Activated CD4-positive, alpha-beta T cell treated with anti-CD3 and anti-CD28 coated beads, Interleukin-2, amount 10 ng/mL, durations not matched to agents 7 days and 5 days (primary cell): ENCODE results near the gene CMTM2. TPM values are rescaled to one million over a fixed set of nuclear protein-coding genes. Genes with fewer than 3 reads are reported as not detected.
"Not testable (repeated sequence)": the region's sequence is repeated elsewhere in the genome, so short reads cannot be mapped to it uniquely, and the experiment has no call there.

Experiments
- CTCF ChIA-PET: fragments of 350-600 bp; sonication (Branson Sonifier 250); formaldehyde crosslinking; loops from one replicate; lab custom pipeline; 2021; ENCODE audit warnings: antibody characterized with exemption; lab: Charles Lee
- POLR2A ChIA-PET: fragments of 350-600 bp; sonication (Branson Sonifier 250); formaldehyde crosslinking; loops from one replicate; lab custom pipeline; 2021; ENCODE audit warnings: antibody characterized with exemption; lab: Charles Lee
- DNase-seq: peaks from one replicate; pipeline ENCODE4 v3.0.0-alpha.2; 2020
- H3K27ac Mint-ChIP-seq: one replicate; pipeline ENCODE4 v1.8.0; 2021; ENCODE audit warnings: mild to moderate bottlenecking, moderate library complexity, mixed read lengths
- H3K27me3 Mint-ChIP-seq: one replicate; pipeline ENCODE4 v1.8.0; 2021; ENCODE audit warnings: mixed read lengths
- H3K36me3 Mint-ChIP-seq: one replicate; pipeline ENCODE4 v1.8.0; 2021; ENCODE audit warnings: low read depth, mixed read lengths
- H3K4me1 Mint-ChIP-seq: one replicate; pipeline ENCODE4 v1.8.0; 2021; ENCODE audit warnings: mixed read lengths
- H3K4me3 Mint-ChIP-seq: one replicate; pipeline ENCODE4 v1.8.0; 2021; ENCODE audit warnings: mild to moderate bottlenecking, moderate library complexity, mixed read lengths
- H3K9me3 Mint-ChIP-seq: one replicate; pipeline ENCODE4 v1.8.0; 2021; ENCODE audit warnings: mixed read lengths
- total RNA-seq, 2 experiments: library from RNA; stranded (reverse); gene quantifications; one replicate each; pipeline ENCODE4 v1.2.3, GENCODE V29; 2021

Gene CMTM2
- total RNA-seq, 2 experiments from 2014 or later, result 0.73 to 0.97 TPM

DNA sequence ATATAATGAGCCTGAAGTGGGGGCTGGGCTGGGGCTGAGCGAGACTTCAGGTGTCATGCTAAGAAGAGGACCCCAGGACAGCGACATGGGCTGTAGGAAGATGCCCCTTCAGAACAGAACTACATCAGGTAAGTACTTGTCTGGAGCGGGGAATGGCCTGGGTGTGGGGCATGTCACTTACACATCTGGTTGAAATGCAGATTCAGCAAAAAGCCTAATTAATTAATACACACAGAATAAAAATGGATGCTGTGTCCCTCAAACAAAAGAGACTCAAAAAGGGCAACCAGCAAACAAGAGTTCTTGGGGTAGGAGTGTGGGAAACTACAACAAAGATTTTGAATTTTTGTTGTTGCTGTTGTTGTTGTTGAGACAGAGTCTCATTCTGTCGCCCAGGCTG lies 11.8 kb downstream of the CMTM2 start:
- peak overlapping the region; percentile 67 for H3K4me3 Mint-ChIP-seq
- no peak for DNase-seq
- CTCF ChIA-PET, result interaction anchor here (0.9 to 2.6 kb wide), 9 partner anchors 7 to 185 kb away, joined by 3 to 24 read pairs (median 9); no protein-coding TSS in a partner anchor
- H3K27ac Mint-ChIP-seq, result no peak overlapping the region
- H3K36me3 Mint-ChIP-seq, result no peaks in the 10 kb centered on the region
- H3K4me1 Mint-ChIP-seq, result peaks cover 52% of the 10 kb centered on the region
- peaks cover 3% of the 10 kb centered on the region for H3K9me3 Mint-ChIP-seq
- POLR2A ChIA-PET, result interaction anchor here (0.7 kb wide), 1 partner anchor 69 kb away, joined by 3 read pairs; no protein-coding TSS in a partner anchor
- no peaks in the 10 kb centered on the region for H3K27me3 Mint-ChIP-seq

DNA sequence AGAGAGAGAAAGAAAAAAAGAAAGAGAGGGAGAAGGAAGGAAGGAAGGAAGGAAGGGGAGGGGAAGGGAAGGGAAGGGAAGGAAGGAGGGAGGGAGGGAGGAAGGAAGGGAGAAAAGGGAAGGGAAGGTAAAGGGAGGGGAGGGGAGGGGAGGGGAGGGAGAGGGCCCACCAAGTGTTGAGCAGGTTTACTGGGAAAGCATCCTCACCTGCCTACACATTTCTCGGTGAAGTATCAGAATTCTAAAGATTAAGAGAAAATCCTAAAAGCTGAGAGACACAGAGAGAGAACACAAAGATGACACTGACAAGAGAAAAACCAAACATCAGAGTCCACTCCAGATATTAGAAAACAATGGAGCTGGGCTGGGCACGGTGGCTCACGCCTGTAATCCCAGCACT lies 13.0 kb downstream of the CMTM2 start:
- H3K4me1 Mint-ChIP-seq, result peaks cover 57% of the 10 kb centered on the region

GRCh38 chr16:66592814-66593213 lies 13.6 kb downstream of the CMTM2 start:
- no peaks in the 10 kb centered on the region for H3K36me3 Mint-ChIP-seq
- H3K27ac Mint-ChIP-seq, result no peak overlapping the region
- H3K4me3 Mint-ChIP-seq, result no peak overlapping the region
- DNase-seq, result no peak
- ChIA-PET CTCF (interaction anchor here (0.6 to 1.5 kb wide), 2 partner anchors 10 to 15 kb away, joined by 3 to 5 read pairs; no protein-coding TSS in a partner anchor), POLR2A (no interaction called here)
- peaks cover 57% of the 10 kb centered on the region for H3K4me1 Mint-ChIP-seq
- peaks cover 3% of the 10 kb centered on the region for H3K9me3 Mint-ChIP-seq
- H3K27me3 Mint-ChIP-seq, result no peaks in the 10 kb centered on the region

More for the DNA sequence above, 13.0 kb downstream of the CMTM2 start:
- CTCF ChIA-PET, result interaction anchor here (1.5 kb wide), 1 partner anchor 16 kb away, joined by 5 read pairs; no protein-coding TSS in a partner anchor
- Mint-ChIP-seq H3K27me3 (no peaks in the 10 kb centered on the region), H3K27ac (peak overlapping the region; percentile 41), H3K9me3 (peaks cover 3% of the 10 kb centered on the region), H3K36me3 (no peaks in the 10 kb centered on the region), H3K4me3 (no peak overlapping the region)
- POLR2A ChIA-PET, result no interaction called here
- no peak for DNase-seq

- Mint-ChIP-seq H3K4me3 (no peak overlapping the region), H3K36me3 (no peaks in the 10 kb centered on the region), H3K4me1 (peaks cover 54% of the 10 kb centered on the region), H3K9me3 (peaks cover 3% of the 10 kb centered on the region), H3K27me3 (no peaks in the 10 kb centered on the region), H3K27ac (no peak overlapping the region)
- DNase-seq, result no peak
- CTCF ChIA-PET, result interaction anchor here (0.6 kb wide), 1 partner anchor 1202 kb away, joined by 3 read pairs; no protein-coding TSS in a partner anchor
- POLR2A ChIA-PET, result interaction anchor here (0.6 kb wide), 1 partner anchor 43 kb away, joined by 3 read pairs; no protein-coding TSS in a partner anchor
These were observed 15.5 kb downstream of the CMTM2 start for GRCh38 chr16:66594739-66595138.

- POLR2A ChIA-PET, result not testable (repeated sequence)
- H3K27ac Mint-ChIP-seq, result peak overlapping the region; percentile 91
These were observed 17.3 kb downstream of the CMTM2 start for GRCh38 chr16:66596559-66596958.

GRCh38 chr16:66596986-66597848 lies 18.0 kb downstream of the CMTM2 start:
- H3K9me3 Mint-ChIP-seq, result peaks cover 10% of the 10 kb centered on the region
- peak overlapping the region; percentile 42 for H3K4me3 Mint-ChIP-seq
- POLR2A ChIA-PET, result interaction anchor here (0.9 kb wide), 1 partner anchor 33 kb away, joined by 4 read pairs; no protein-coding TSS in a partner anchor

More at GRCh38 chr16:66596559-66596958, 17.3 kb downstream of the CMTM2 start:
- CTCF ChIA-PET, result interaction anchor here (0.6 to 4.7 kb wide), 5 partner anchors 12 to 188 kb away, joined by 3 to 25 read pairs (median 3); partner anchors contain the start of gene CKLF
- Mint-ChIP-seq H3K9me3 (peaks cover 10% of the 10 kb centered on the region), H3K4me1 (peaks cover 51% of the 10 kb centered on the region)
- H3K36me3 Mint-ChIP-seq, H3K27me3 Mint-ChIP-seq, H3K4me3 Mint-ChIP-seq, DNase-seq: not testable (repeated sequence)

DNA sequence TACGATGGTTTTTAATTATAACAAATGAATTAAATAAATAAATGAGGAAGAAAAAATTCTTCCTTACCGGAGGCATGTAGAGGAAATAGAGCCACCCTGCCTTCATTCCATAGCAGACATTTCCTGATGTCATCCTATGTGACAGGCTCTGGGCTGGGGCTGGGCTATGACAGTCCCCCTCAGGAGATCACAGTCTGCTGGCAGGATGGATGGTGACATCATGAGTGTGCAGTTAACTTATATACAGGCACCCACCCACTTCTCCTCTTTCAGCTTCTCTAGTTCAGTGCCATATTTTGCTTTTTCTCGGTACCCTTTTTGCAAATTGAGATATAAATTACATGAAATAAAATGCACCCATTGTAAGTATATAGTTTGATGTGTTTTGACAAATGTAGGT lies 18.8 kb downstream of the CMTM2 start:
- Mint-ChIP-seq H3K36me3 (peaks cover 11% of the 10 kb centered on the region), H3K27ac (peak overlapping the region; percentile 82), H3K9me3 (peaks cover 10% of the 10 kb centered on the region), H3K4me3 (no peak overlapping the region), H3K4me1 (peaks cover 53% of the 10 kb centered on the region), H3K27me3 (no peaks in the 10 kb centered on the region)
- CTCF ChIA-PET, result interaction anchor here (0.7 to 4.7 kb wide), 7 partner anchors 8 to 192 kb away, joined by 3 to 25 read pairs (median 4); no protein-coding TSS in a partner anchor
- peak; percentile 29 for DNase-seq
- POLR2A ChIA-PET, result interaction anchor here (0.9 kb wide), 1 partner anchor 34 kb away, joined by 4 read pairs; no protein-coding TSS in a partner anchor

More at GRCh38 chr16:66596986-66597848, 18.0 kb downstream of the CMTM2 start:
- peak overlapping the region; percentile 91 for H3K27ac Mint-ChIP-seq
- DNase-seq, result peak; percentile 33
- no peaks in the 10 kb centered on the region for H3K27me3 Mint-ChIP-seq
- CTCF ChIA-PET, result interaction anchor here (0.9 to 4.7 kb wide), 5 partner anchors 7 to 82 kb away, joined by 3 to 25 read pairs (median 3); no protein-coding TSS in a partner anchor
- H3K4me1 Mint-ChIP-seq, result peaks cover 48% of the 10 kb centered on the region
- H3K36me3 Mint-ChIP-seq, result peaks cover 11% of the 10 kb centered on the region

GRCh38 chr16:66599726-66600125 lies 20.5 kb downstream of the CMTM2 start:
- Mint-ChIP-seq H3K9me3 (peaks cover 7% of the 10 kb centered on the region), H3K36me3 (peaks cover 11% of the 10 kb centered on the region), H3K27me3 (no peaks in the 10 kb centered on the region), H3K4me3 (no peak overlapping the region), H3K27ac (peak overlapping the region; percentile 39), H3K4me1 (peaks cover 59% of the 10 kb centered on the region)
- POLR2A ChIA-PET, result no interaction called here
- CTCF ChIA-PET, result interaction anchor here (4.7 kb wide), 1 partner anchor 9 kb away, joined by 25 read pairs; no protein-coding TSS in a partner anchor
- DNase-seq, result peak; percentile 32

GRCh38 chr16:66600477-66600876 lies 21.2 kb downstream of the CMTM2 start:
- no peak overlapping the region for H3K27ac Mint-ChIP-seq
- DNase-seq, result no peak
- no peak overlapping the region for H3K4me3 Mint-ChIP-seq
- H3K4me1 Mint-ChIP-seq, result peaks cover 55% of the 10 kb centered on the region
- CTCF ChIA-PET, result interaction anchor here (0.8 to 4.7 kb wide), 2 partner anchors 8 to 50 kb away, joined by 4 to 25 read pairs; no protein-coding TSS in a partner anchor
- peaks cover 7% of the 10 kb centered on the region for H3K9me3 Mint-ChIP-seq
- H3K36me3 Mint-ChIP-seq, result peaks cover 11% of the 10 kb centered on the region
- no peaks in the 10 kb centered on the region for H3K27me3 Mint-ChIP-seq
- POLR2A ChIA-PET, result no interaction called here

DNA sequence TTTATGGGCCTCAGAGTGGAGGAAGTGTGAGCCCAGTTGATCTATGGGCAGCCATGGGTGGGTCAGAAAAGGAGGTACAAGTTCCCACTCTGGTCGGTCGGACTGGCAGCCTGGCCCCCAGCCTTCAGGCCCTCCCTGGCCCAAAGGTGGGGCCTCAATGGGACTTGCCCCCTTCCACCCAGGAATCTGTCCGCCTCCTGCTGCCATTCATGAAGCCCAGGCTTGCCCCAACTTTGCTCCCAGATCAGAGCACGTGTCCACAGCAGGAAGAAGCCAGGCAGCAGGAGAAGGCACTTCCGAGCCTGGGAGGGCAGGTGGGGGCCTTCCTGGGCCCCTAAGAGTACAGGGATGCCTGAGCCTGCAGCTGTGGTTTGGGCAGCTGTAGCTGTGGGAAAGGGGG lies 22.2 kb downstream of the CMTM2 start:
- Mint-ChIP-seq H3K4me3 (no peak overlapping the region), H3K36me3 (peaks cover 13% of the 10 kb centered on the region), H3K27ac (no peak overlapping the region), H3K27me3 (no peaks in the 10 kb centered on the region), H3K9me3 (peaks cover 7% of the 10 kb centered on the region), H3K4me1 (peaks cover 60% of the 10 kb centered on the region)
- CTCF ChIA-PET, result interaction anchor here (1.2 to 1.5 kb wide), 2 partner anchors 12 to 81 kb away, joined by 3 to 7 read pairs; no protein-coding TSS in a partner anchor
- no peak for DNase-seq
- POLR2A ChIA-PET, result no interaction called here

DNA sequence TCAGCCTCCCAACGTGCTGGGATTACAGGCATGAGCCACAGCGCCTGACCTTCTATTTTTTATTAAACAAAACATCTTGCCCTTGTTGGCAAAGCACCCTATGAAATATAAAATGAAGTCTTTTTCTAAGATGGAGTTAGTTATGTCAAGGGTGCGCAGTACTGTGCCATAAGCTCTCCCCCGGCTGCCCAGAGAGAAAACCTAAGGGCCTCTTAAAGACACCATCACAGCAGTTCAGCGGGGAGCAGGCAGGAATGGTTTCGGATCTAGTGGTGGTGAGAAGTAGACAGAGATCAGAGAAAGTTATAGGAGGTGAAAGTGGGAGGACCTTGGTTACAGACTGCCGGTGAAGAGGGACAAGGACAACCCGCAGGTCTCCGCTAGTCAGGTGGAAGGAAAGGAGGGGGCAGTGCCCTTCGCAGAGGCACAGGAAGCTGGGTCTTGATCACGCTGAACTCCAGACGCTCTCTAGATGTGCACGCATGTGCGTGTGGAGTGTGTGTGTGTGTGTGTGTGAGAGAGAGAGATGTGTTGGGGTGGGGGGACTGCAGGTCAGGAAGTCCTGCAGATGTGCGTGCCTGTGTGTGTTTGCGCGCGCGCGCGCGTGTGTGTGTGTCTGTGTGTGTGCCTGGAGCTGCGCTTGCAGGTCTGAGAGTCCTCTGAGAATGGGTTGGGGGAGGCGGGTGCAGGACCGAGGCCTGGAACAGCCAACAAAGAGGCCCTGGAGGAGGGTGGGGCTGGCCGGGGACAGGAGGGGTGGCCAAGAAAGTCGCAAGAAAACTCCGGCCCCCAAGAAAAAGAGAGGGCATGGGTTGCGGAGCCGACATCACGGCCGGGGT lies 24.5 kb downstream of the CMTM2 start:
- Mint-ChIP-seq H3K27me3 (no peaks in the 10 kb centered on the region), H3K27ac (peak overlapping the region; percentile 98), H3K4me1 (peaks cover 58% of the 10 kb centered on the region), H3K4me3 (peak overlapping the region; percentile 89), H3K36me3 (peaks cover 22% of the 10 kb centered on the region), H3K9me3 (peaks cover 7% of the 10 kb centered on the region)
- CTCF ChIA-PET, result interaction anchor here (0.7 to 1.5 kb wide), 9 partner anchors 14 to 264 kb away, joined by 3 to 12 read pairs (median 3); partner anchors contain the start of gene NAE1
- POLR2A ChIA-PET, result interaction anchor here (1.2 kb wide), 1 partner anchor 51 kb away, joined by 7 read pairs; the partner anchor contains the start of gene CKLF
- DNase-seq, result peak; percentile 89
